ENCODE data around the gene SPOCK1. TPM values are rescaled to one million over a fixed set of nuclear protein-coding genes. Genes with fewer than 3 reads are reported as not detected.

The SPOCK1 gene
- total RNA-seq, 1 experiment from 2014 or later: 9.8 TPM

DNA sequence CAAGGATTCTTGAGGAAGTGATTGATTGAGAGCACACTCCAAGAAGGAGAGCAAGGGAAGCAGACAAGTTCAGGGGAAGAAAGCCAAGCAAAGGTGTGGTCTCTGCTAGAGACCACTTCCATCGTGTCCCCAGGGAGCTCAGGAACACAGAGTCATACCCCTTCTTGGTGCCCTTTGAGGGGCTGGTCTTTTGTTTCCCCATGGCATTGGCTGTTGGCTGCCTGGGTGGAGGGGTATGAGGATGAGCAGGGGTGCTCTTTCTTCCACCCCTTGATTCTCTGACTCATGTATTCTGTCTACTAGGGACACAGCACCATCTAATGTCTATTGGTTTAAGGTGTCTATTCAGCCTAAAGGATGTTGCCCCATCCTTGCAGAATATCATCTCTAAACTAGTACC is 11.5 kb upstream of the SPOCK1 start:
- TF ChIP-seq, protein P1, sequence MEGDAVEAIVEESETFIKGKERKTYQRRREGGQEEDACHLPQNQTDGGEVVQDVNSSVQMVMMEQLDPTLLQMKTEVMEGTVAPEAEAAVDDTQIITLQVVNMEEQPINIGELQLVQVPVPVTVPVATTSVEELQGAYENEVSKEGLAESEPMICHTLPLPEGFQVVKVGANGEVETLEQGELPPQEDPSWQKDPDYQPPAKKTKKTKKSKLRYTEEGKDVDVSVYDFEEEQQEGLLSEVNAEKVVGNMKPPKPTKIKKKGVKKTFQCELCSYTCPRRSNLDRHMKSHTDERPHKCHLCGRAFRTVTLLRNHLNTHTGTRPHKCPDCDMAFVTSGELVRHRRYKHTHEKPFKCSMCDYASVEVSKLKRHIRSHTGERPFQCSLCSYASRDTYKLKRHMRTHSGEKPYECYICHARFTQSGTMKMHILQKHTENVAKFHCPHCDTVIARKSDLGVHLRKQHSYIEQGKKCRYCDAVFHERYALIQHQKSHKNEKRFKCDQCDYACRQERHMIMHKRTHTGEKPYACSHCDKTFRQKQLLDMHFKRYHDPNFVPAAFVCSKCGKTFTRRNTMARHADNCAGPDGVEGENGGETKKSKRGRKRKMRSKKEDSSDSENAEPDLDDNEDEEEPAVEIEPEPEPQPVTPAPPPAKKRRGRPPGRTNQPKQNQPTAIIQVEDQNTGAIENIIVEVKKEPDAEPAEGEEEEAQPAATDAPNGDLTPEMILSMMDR (conservative IDR thresholded peaks at IDR 0.05; ENCODE audit: low read depth, low read length): no peak
- no peak for TF ChIP-seq EZH2phosphoT487 (IDR thresholded peaks at IDR 0.05; ENCODE audit: borderline replicate concordance, low read length)
- TF ChIP-seq EZH2 (IDR thresholded peaks at IDR 0.05; ENCODE audit: low read length, unreplicated experiment): no peak
- ATAC-seq (no peak), DNase-seq (no peak)
- no peaks in the 10 kb centered on the region for H3K9me2 ChIP-seq (replicated peaks; ENCODE audit: low read length)
- no TSS peak for BruUV-seq (replicated peaks)
- no peaks in the 10 kb centered on the region for H4K20me1 ChIP-seq (ENCODE audit: low read length)
- POLR2A ChIA-PET (ENCODE audit: unreplicated experiment): no interaction called here
- H3K27ac ChIP-seq (ENCODE audit: low read length): no peak overlapping the region
- no peaks in the 10 kb centered on the region for H3K4me1 ChIP-seq (ENCODE audit: insufficient read depth, low read length)
- no peaks in the 10 kb centered on the region for H3K9me3 ChIP-seq (ENCODE audit: low read length)
- no peak overlapping the region for H2AFZ ChIP-seq (ENCODE audit: low read length)
- H3K4me2 ChIP-seq (ENCODE audit: low read length): no peak overlapping the region
- no peaks in the 10 kb centered on the region for H3K79me2 ChIP-seq (ENCODE audit: low read length)
- no peak overlapping the region for H3K9ac ChIP-seq (ENCODE audit: low read length)
- CTCF ChIA-PET: no interaction called here
- H3K4me3 ChIP-seq (ENCODE audit: low read length): no peak overlapping the region
- H3F3A ChIP-seq (ENCODE audit: low read length, unreplicated experiment): no peaks in the 10 kb centered on the region
- H3K27me3 ChIP-seq (ENCODE audit: low read length): no peaks in the 10 kb centered on the region
- intact Hi-C loops (cut with micrococcal nuclease): no loop called here
- no peaks in the 10 kb centered on the region for H3K36me3 ChIP-seq (ENCODE audit: low read depth, low read length)

DNA sequence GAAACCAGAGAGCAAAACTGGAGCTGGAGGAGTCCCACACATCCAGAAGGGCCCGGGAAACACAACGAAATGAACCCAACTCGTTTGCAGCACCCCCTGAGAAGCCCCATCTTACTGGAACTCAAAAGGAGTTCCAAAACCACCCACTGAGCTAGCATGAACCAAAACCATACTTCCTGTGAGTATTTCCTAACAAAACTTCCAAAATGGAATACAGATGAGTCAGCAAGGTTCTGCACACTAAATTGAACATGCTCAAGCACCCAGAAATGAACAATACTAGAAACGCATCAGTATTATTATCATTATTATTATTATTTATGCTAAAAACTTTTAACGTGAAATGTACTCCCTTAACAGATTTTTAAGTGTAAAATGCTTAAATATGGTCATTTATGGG is 8.0 kb upstream of the SPOCK1 start:
- 0 out of 2 replicates have a peak overlapping the region, but pooled peaks have one; percentile 30 for H2AFZ ChIP-seq (ENCODE audit: low read length)
- no peak overlapping the region for H3K4me3 ChIP-seq (ENCODE audit: low read length)
- no peak overlapping the region for H3K9ac ChIP-seq (ENCODE audit: low read length)
- ChIA-PET CTCF (interaction anchor here (0.7 kb wide), 1 partner anchor 197 kb away, joined by 5 read pairs; no protein-coding TSS in a partner anchor), POLR2A (ENCODE audit: unreplicated experiment) (interaction anchor here (0.6 kb wide), 1 partner anchor 10 kb away, joined by 4 read pairs; no protein-coding TSS in a partner anchor)
- intact Hi-C loops (cut with micrococcal nuclease): no loop called here
- no peak overlapping the region for H3K27ac ChIP-seq (ENCODE audit: low read length)
- no peaks in the 10 kb centered on the region for H4K20me1 ChIP-seq (ENCODE audit: low read length)
- no peaks in the 10 kb centered on the region for H3K79me2 ChIP-seq (ENCODE audit: low read length)
- BruUV-seq (replicated peaks): no TSS peak
- H3K4me2 ChIP-seq (ENCODE audit: low read length): no peak overlapping the region
- H3K4me1 ChIP-seq (ENCODE audit: insufficient read depth, low read length): no peaks in the 10 kb centered on the region
- no peaks in the 10 kb centered on the region for H3K9me3 ChIP-seq (ENCODE audit: low read length)
- H3K36me3 ChIP-seq (ENCODE audit: low read depth, low read length): no peaks in the 10 kb centered on the region
- no peaks in the 10 kb centered on the region for H3K27me3 ChIP-seq (ENCODE audit: low read length)
- H3K9me2 ChIP-seq (replicated peaks; ENCODE audit: low read length): no peaks in the 10 kb centered on the region
- TF ChIP-seq, protein P1 (conservative IDR thresholded peaks at IDR 0.05; ENCODE audit: low read depth, low read length): no peak
- TF ChIP-seq EZH2phosphoT487 (IDR thresholded peaks at IDR 0.05; ENCODE audit: borderline replicate concordance, low read length) (no peak), EZH2 (IDR thresholded peaks at IDR 0.05; ENCODE audit: low read length, unreplicated experiment) (no peak)
- H3F3A ChIP-seq (ENCODE audit: low read length, unreplicated experiment): no peaks in the 10 kb centered on the region
- ATAC-seq (no peak), DNase-seq (no peak)

DNA sequence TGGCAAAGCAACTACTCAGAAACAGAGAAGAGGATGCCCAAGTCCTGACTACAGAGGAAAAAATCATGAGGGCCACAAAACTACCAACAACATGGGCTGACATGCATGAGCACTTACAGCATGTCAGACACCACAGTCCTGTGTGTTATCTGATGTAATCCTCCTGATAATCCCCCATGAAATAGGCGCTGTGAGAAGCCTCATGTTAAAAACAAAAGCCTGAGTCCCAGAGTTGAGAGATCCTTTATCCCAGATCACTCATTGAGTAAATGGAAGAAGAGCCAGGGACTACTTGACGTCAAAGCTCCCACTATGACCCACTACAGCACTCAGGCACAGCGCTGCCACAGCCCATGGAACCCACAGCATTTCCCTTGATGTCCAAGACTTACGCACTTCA is 7.2 kb upstream of the SPOCK1 start:
- ChIA-PET POLR2A (ENCODE audit: unreplicated experiment) (no interaction called here), CTCF (no interaction called here)
- H3K4me1 ChIP-seq (ENCODE audit: insufficient read depth, low read length): no peaks in the 10 kb centered on the region
- no peaks in the 10 kb centered on the region for H4K20me1 ChIP-seq (ENCODE audit: low read length)
- no peaks in the 10 kb centered on the region for H3K36me3 ChIP-seq (ENCODE audit: low read depth, low read length)
- no peaks in the 10 kb centered on the region for H3K27me3 ChIP-seq (ENCODE audit: low read length)
- H3K9me2 ChIP-seq (replicated peaks; ENCODE audit: low read length): no peaks in the 10 kb centered on the region
- H3K79me2 ChIP-seq (ENCODE audit: low read length): no peaks in the 10 kb centered on the region
- H3K4me2 ChIP-seq (ENCODE audit: low read length): no peak overlapping the region
- BruUV-seq (replicated peaks): no TSS peak
- H2AFZ ChIP-seq (ENCODE audit: low read length): no peak overlapping the region
- intact Hi-C loops (cut with micrococcal nuclease): no loop called here
- H3K27ac ChIP-seq (ENCODE audit: low read length): no peak overlapping the region
- no peak overlapping the region for H3K4me3 ChIP-seq (ENCODE audit: low read length)
- H3K9ac ChIP-seq (ENCODE audit: low read length): no peak overlapping the region
- no peaks in the 10 kb centered on the region for H3F3A ChIP-seq (ENCODE audit: low read length, unreplicated experiment)
- H3K9me3 ChIP-seq (ENCODE audit: low read length): no peaks in the 10 kb centered on the region
- DNase-seq (no peak), ATAC-seq (no peak)
- TF ChIP-seq EZH2 (IDR thresholded peaks at IDR 0.05; ENCODE audit: low read length, unreplicated experiment) (no peak), EZH2phosphoT487 (IDR thresholded peaks at IDR 0.05; ENCODE audit: borderline replicate concordance, low read length) (no peak)
- TF ChIP-seq, protein P1 (conservative IDR thresholded peaks at IDR 0.05; ENCODE audit: low read depth, low read length): no peak
